ENCODE measurements around the gene UBASH3A.

GRCh38 chr21:42365770-42366169, 37.9 kb upstream of the UBASH3A start:
- TF ChIP-seq CTCF (IDR thresholded peaks at IDR 0.05) (no peak), POLR2AphosphoS5 (IDR thresholded peaks at IDR 0.05) (no peak)
